ENCODE results near the gene DMXL1.

Gene DMXL1

GRCh38 chr5:119036101-119036762 is 34.7 kb upstream of the DMXL1 start:
- TF ChIP-seq USF1 (IDR thresholded peaks at IDR 0.05) (no peak), TEAD4 (IDR thresholded peaks at IDR 0.05) (no peak), MAX (IDR thresholded peaks at IDR 0.05) (no peak), CREB1 (IDR thresholded peaks at IDR 0.05; ENCODE audit: low read depth) (no peak), EGR1 (IDR thresholded peaks at IDR 0.05) (no peak), ZBTB7A (IDR thresholded peaks at IDR 0.05; ENCODE audit: low read depth) (no peak), RAD21 (IDR thresholded peaks at IDR 0.05; ENCODE audit: low read depth) (no peak), YY1 (IDR thresholded peaks at IDR 0.05; ENCODE audit: low read depth) (no peak)

GRCh38 chr5:119037496-119038215 is 33.2 kb upstream of the DMXL1 start:
- TF ChIP-seq TAF1 (IDR thresholded peaks at IDR 0.05; ENCODE audit: low read depth) (no peak), USF1 (IDR thresholded peaks at IDR 0.05) (no peak), MAX (IDR thresholded peaks at IDR 0.05) (no peak), REST (IDR thresholded peaks at IDR 0.05; ENCODE audit: low read depth) (no peak), TEAD4 (IDR thresholded peaks at IDR 0.05) (no peak), NFIC (IDR thresholded peaks at IDR 0.05) (no peak), CREB1 (IDR thresholded peaks at IDR 0.05; ENCODE audit: low read depth) (no peak), FOXM1 (IDR thresholded peaks at IDR 0.05; ENCODE audit: borderline replicate concordance, low read depth) (no peak), EGR1 (IDR thresholded peaks at IDR 0.05) (no peak)

- TF ChIP-seq FOXM1 (IDR thresholded peaks at IDR 0.05; ENCODE audit: borderline replicate concordance, low read depth), result no peak
- no peak for TF ChIP-seq REST (IDR thresholded peaks at IDR 0.05; ENCODE audit: low read depth)
- TF ChIP-seq RAD21 (IDR thresholded peaks at IDR 0.05; ENCODE audit: low read depth), result no peak
- no peak for TF ChIP-seq CREB1 (IDR thresholded peaks at IDR 0.05; ENCODE audit: low read depth)
- no peak for TF ChIP-seq ZBTB7A (IDR thresholded peaks at IDR 0.05; ENCODE audit: low read depth)
- TF ChIP-seq MAX (IDR thresholded peaks at IDR 0.05), result no peak
- TF ChIP-seq CEBPB (IDR thresholded peaks at IDR 0.05), result no peak
- no peak for TF ChIP-seq EP300 (IDR thresholded peaks at IDR 0.05; ENCODE audit: borderline replicate concordance)
- TF ChIP-seq YY1 (IDR thresholded peaks at IDR 0.05; ENCODE audit: low read depth), result no peak
- no peak for TF ChIP-seq TAF1 (IDR thresholded peaks at IDR 0.05; ENCODE audit: low read depth)
- TF ChIP-seq NFIC (IDR thresholded peaks at IDR 0.05), result no peak
- TF ChIP-seq USF1 (IDR thresholded peaks at IDR 0.05), result no peak
- TF ChIP-seq TEAD4 (IDR thresholded peaks at IDR 0.05), result no peak
- TF ChIP-seq TCF12 (IDR thresholded peaks at IDR 0.05; ENCODE audit: low read depth), result no peak
Measured at GRCh38 chr5:119048246-119048645, 22.6 kb upstream of the DMXL1 start.

GRCh38 chr5:119049824-119050449 is 20.9 kb upstream of the DMXL1 start:
- no peak for TF ChIP-seq FOXM1 (IDR thresholded peaks at IDR 0.05; ENCODE audit: borderline replicate concordance, low read depth)
- TF ChIP-seq TEAD4 (IDR thresholded peaks at IDR 0.05), result peak; percentile 35; the same call in 1 of the 2 replicates

- TF ChIP-seq REST (IDR thresholded peaks at IDR 0.05; ENCODE audit: low read depth), result no peak
Measured at GRCh38 chr5:119054101-119054500, 16.8 kb upstream of the DMXL1 start.

Data from Ishikawa (cell line).